Activated CD8-positive, alpha-beta memory T cell treated with anti-CD3 and anti-CD28 coated beads for 1 hour (primary cell): ENCODE measurements around the gene FAM83E.
"Not testable (repeated sequence)": the region's sequence is repeated elsewhere in the genome, so short reads cannot be mapped to it uniquely, and the experiment has no call there.

Source experiments
- DNase-seq, 2 donors: peaks; one replicate each; pipeline ENCODE4 v3.0.0-alpha.2; 2020; ENCODE audit warnings: low read depth in 1 of 2; ENCODE audit errors: extremely low read depth in 1 of 2

Gene FAM83E

DNA sequence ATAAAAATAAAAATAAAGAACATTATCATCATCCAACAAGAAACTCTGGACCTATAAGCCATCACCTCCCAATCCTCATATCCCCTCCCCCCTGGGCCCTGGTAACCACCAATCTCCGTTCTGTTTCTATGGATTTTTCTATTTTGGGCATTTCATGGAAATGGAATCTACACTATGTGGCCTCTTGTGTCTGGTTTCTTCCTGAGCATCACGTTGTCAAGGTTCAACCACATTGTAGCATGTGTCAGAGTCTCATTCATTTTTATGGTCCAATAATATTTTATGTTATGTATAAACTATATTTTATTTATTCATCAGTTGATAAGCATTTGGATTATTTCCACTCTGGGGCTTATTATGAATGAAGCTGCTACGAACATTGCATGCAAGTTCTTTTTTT is 36.0 kb downstream of the FAM83E start:
- DNase-seq: no peak

DNA sequence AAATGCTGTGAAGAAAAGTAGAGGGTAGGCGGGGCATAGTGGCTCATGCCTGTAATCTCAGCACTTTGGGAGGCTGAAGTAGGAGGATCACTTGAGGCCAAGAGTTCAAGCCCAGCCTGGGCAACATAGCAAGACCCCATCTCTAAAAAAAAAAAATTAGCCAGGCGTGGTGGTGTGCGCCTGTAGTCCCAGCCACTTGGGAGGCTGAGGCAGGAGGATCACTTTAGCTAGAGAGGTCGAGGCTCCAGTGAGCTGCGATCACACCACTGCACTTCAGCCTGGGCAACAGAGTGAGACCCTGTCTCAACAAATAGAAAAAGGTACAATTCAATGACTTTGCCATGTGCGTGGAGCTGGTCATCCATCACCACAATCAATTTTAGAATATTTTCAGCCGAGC is 37.0 kb downstream of the FAM83E start:
- not testable (repeated sequence) for DNase-seq

DNA sequence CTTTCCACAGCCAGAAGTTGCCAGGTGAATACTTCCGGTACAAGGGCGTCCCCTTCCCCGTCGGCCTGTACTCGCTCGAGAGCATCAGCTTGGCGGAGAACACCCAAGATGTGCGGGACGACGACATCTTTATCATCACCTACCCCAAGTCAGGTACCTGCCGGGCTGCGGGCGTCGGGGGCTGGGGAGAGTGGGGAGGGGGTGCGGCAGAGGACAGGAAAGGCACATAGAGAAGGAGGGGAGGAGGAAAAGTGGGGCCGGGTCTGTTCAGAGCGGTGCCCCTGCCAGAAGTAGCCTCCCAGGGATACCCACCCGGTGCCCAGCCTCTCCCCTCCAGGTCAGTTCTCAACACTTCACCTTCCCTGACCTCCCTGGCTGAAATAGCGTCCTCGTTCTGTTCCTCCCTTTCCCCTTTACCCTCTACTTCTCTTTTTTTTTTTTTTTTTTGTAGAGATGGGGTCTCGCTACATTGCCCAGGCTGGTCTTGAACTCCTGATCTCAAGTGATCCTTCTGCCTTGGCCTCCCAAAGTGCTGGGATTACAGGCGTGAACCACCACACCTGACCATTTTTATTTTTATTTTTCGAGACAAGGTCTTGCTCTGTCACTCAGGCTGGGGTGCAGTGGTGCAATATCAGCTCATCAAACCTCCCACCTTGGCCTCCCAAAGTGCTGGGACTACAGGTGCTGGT is 38.8 kb downstream of the FAM83E start:
- no peak for DNase-seq

DNA sequence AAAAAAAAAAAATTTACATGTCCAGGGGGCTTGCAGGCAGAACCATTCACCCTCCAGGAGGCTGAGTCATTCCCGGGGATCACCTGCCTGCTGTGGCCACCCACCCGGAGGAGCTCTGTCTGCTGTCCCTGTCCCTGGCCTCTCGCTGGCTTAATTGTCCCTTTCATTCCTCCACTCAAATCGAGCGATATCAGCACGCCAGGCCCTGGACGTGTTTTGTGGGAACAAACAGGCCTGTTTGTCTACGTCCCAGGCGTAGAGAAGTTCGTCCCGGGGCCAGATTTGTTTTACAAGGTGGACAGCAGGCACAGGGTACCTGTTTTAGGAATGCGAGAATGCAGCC is 41.7 kb downstream of the FAM83E start:
- no peak for DNase-seq

DNA sequence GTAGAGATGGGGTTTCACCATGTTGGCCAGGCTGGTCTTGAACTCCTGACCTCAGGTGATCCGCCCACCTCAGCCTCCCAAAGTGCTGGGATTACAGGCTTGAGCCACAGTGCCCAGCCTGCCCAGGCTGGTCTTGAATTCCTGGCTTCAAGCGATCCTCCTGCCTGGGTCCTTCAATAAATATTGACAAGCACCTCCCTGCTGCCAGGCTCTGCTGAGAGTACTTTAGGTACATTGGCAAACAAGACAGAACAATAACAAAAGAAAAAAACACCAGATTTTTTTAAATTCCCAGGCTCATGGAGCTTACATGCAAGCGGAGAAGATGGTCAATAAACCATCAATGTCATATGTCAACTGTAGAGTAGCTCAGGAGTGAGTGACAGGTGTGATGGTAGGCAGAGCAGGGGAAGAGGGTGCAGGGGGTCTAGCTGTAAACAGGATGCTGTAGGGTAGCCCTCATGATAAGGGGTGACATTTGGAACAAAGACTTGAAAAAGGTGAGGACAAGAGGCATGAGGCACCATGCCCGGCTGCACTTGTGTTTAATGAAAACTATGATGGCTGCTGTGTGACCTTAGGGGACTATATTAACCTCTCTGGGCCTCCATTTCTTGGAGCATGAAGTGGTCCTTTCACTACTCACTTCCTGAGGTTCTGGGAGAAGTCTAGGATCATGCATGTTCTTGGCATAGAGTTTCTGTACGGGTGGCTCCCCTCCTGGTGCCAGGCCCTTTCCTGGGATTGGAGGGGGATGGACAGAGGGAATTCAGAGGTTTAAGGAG is 43.3 kb downstream of the FAM83E start:
- no peak for DNase-seq

DNA sequence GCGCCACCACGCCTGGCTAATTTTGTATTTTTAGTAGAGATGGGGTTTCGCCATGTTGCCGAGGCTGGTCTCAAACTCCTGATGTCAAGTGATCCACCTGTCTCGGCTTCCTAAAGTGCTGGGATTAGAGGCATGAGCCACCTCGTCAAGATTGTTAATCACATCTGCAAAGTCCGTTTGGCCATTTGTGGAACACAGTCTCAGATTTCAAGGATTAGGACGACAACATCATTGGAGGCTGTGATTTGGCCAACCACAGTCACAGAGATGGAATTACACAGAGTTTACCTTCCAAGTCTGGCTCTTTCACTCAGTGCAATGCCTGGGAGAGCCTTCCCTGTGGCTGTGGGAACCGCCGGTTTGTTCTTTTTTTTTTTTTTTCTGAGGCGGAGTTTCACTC is 45.1 kb downstream of the FAM83E start:
- DNase-seq: no peak

DNA sequence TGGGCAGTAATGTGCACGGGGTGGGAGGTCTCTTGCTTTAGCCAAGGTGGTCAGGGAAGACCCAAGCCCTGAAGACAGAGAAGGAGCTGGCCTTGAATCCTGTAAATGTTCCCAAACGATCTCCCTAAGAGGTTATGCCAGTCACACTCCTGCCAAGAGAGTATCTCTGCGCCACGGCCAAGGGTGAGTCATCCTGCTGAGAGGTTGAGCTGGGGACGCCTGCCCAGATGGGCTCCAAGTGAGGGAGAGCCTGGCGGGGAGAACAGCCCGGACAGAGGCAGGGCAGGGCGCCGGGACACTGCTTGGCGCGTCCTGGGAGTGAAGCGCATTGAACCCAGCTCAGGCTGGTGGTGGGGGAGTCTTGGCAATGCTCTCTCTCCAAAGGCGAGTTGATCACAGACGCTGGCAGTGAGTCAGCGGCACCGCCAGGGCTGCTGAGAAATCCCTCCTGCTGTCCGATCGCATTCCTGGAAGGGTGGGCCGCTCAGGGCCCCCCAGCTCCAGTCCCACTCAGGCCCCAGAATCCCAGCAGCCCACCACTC is 46.5 kb downstream of the FAM83E start:
- DNase-seq: no peak

DNA sequence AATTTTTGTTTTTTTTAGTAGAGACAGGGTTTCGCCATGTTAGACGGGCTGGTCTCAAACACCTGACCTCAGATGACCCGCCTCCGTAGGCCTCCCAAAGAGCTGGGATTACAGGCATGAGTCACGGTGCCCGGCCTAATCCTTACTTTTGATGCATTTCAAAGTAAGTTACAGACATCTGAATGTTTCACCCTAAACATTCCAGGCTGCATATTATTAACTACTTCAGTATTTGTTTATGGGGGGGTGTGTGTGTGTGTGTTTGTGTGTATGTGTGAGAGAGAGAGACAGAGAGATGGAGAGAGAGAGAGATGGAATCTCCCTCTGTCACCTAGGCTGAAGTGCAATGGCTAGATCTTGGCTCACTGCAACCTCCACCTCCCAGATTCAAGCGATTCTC is 49.8 kb downstream of the FAM83E start:
- DNase-seq: no peak
